ENCODE measurements around the gene TESMIN. TPM values are rescaled to one million over a fixed set of nuclear protein-coding genes. Genes with fewer than 3 reads are reported as not detected.

TESMIN gene
- total RNA-seq, 1 donor from 2014 or later: 1.1 TPM

DNA sequence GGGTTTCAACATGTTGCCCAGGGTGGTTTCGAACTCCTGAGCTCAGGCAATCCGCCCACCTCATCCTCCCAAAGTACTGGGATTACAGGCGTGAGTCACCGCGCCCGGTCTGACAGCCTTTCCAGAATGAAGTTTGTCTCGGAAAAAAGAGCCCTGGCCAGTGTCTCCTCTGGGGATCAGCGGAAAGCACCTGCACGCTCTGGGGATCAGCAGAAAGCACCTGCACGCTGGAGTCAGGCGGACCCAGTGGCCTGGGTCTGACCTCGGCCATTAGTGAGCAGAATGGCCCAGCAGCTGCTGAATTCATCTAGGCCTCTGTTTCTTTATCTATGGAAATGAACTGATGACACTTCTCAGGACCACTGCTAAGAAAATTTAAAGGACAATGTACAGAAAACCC is 10.5 kb upstream of the TESMIN start:
- DNase-seq: no peak

GRCh38 chr11:68759991-68760390 is 8.7 kb upstream of the TESMIN start:
- no peak for DNase-seq

DNA sequence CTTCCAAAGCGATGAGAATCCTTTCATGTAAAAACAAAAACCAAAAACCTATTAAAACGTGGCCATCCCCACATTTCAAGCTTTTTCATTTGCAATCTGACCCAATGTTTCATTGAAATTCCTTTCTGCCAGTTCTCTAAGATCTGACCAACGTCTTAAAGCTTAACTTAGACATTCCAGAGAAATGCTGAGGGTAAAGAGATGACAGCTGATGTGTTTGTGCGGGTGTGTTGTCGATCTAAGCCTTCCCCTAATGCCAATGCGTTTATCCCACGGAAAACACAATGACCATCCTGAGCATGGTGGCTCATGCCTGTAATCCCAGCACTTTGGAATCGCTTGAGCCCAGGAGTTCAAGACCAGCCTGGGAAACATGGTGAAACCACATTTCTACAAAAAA is 6.4 kb upstream of the TESMIN start:
- DNase-seq: no peak

DNA sequence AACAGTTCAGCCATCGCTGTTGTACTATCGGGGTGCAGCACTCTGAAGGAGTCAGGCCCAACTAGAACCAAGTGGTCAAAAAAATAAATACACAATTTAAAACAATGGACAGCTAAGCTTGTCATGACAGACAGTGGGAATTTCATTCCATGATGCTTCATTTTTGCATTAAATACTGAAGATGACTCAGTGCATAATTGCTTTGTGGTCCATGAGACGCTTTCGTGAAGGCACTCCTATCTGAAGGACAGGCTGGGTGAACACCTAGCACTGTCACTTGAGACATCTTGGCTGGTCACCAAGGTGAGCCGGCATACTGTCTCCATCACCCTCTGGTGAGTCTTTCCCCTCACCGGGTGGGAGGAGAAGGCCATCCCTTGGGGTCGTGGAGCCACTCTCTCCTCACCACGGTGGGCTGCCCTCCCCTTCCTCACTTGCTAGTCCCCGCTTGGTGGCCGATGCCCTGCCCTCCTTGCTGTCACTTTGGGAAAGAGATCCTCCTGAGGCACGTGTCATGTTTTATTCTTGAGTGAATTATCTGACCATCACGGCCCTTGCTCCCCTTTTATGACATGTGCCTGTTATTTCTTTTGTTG is 4.9 kb upstream of the TESMIN start:
- DNase-seq: no peak

DNA sequence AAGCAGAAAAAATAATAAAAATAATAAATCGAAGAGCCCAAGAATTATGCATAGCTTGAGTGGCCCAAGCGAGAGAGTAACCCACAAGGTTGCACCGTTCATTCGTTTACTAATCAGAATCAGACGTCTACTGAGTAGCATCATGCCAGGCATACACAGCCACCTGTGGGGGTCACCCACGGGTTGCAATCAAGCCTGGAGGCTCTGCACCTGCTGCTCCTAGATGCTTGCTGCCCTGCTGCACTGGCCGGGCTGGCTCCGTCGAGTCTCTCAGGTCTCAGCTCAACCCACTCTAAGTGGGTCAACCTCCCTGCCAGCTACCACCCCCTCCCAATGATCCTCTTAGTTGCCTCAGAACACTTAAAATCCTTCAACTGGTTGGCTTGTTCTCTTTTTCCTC is 2.0 kb upstream of the TESMIN start:
- DNase-seq: no peak

DNA sequence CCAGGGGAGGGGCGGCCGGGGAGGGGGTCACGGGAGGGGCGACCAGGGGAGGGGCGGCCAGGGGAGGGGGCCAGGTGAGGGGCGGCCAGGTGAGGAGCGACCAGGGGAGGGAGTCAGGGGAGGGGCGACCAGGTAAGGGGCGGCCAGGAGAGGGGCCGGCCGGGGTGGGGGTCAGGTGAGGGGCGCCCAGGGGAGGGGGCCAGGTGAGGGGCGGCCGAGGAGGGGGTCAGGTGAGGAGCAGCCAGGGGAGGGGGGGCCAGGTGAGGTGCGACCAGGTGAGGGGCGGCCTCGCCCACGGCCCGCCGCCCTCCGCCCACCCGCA is 355 bp downstream of the TESMIN start:
- no peak for DNase-seq

DNA sequence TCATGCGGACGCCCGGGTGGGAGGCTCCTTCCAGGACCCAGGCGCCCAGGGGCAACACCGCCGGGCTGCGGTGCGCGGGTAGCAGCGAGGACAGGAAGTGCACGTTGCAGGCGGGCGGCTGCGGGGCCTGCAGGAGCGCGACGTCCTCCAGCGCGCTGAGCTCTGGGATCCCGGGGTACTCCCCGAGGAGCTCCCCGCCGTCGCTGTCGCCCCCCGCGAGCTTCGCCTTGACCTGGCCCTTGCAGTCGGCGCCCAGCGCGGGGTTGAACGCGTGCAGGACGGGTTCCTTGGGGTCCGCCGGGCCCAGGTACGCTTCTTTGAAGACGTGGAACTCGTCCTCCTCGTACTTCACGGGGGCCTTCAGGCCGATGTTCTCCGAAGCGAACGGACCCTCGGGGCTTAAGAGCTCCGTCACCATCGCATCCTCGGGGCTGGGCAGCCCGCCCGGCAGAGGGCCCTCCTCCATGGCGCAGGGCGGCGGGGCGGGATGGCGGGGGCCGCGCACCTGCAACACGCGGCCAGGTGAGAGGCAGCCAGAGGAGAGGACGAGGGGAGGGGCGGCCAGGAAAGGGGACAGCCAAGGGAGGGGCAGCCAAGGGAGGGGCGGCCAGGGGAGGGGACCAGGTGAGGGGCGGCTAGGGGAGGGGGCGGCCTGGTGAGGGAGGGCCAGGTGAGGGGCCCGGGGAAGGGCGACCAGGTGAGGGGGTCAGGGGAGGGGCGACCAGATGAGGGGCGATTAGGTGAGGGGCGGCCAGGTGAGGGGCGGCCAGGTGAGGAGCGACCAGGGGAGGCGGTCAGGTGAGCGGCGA is 921 bp downstream of the TESMIN start:
- DNase-seq: no peak

DNA sequence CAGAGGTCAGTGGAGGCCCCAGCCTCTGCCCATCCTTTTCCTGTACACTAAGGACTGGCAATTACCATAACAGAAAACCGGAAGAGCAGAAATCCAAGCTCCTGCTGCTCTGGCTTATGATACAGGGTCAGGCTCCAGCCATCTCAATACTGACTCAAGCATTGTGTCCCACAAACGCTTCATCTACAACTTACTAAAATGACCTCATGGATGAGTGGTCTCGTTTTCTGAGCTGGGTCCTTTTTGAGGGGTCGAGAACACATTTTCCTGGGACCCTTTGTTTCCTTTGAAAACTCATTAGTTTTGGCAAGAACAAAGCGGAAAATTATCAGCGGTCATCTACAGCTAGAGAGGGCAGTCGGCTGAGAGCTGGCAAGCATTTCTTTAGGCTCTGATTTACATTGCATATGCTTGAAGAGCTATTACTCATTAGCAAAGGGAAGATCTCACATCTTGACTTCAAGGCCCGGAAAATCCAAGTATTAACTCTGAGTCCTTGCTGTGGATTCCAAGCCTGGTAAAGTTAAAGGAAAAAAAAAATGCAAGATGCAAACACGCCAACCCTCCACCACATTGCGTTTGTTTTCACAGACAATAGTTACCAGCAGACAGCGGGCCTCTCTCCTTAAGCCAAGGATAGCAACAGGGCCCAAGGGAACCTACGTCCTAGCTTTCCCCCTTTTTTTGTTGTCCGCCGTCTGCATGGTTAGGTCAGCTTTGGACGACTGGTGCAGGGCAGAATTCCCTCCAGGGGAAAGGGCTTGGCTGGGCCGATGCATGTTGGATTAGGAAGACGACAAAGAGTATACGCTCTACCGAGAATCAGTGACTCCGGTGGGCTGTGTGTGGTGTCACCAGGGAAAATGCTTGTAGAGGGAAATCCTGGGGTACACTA is 1.8 kb downstream of the TESMIN start:
- no peak for DNase-seq

GRCh38 chr11:68748061-68748460 is 3.3 kb downstream of the TESMIN start:
- no peak for DNase-seq

DNA sequence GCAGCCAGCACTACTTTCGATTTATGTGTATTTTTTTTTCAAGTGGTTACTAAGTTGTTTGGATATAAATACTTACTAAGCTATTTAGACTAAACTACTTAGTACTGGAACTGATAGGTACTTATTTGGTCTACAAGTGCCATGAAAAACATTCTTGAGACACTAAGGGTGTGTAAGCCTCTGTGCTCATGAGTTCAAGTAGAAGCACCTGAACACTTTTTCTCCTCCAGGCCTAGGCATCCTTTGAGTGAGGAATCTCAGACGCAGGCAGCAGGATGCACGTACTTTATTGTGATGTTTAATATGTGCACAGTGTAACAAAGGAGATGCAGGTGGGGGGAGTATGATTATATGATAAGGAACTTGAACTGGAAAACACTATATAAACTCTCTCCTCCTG is 7.8 kb downstream of the TESMIN start:
- no peak for DNase-seq

GRCh38 chr11:68741463-68741862 is 9.9 kb downstream of the TESMIN start:
- no peak for DNase-seq

DNA sequence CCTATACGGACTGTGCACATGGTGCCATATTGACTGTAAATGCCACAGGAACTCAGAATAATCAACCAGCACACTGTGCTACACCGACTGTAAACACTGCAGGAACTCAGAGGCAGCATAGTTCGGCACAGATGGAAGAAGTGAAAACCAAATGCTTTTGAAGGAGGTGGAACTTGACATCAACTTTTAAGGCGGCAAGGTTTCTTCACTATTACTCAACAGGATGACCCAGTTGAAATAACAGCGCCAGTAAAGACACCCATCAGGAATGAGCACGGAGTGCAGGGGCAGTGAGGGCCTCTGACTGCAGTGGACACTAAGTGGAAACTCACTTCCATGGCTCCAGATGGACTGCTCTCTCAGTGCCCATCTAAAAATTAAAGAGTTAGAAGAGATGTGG is 15.7 kb downstream of the TESMIN start:
- DNase-seq: no peak

- DNase-seq: no peak
These were observed 16.2 kb downstream of the TESMIN start for GRCh38 chr11:68735125-68735524.

DNA sequence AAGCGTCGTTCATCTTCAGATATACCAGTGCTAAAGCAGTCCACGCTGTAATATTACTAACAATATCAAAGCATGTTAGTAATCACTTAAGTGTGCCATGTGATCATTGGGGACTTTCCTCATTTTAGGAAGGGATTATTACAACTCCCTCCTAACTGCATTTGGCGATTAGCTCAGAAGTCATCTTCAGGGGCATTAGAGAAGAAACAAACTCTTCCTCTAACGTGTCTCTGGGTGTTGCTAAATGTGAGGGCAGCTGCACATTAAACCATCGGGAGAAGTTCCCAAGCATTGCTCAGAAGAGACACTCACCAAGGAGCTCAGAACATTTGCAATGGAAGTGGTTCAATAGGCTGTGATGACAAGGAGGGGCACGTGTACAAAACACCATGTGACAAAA is 17.2 kb downstream of the TESMIN start:
- DNase-seq: no peak

DNA sequence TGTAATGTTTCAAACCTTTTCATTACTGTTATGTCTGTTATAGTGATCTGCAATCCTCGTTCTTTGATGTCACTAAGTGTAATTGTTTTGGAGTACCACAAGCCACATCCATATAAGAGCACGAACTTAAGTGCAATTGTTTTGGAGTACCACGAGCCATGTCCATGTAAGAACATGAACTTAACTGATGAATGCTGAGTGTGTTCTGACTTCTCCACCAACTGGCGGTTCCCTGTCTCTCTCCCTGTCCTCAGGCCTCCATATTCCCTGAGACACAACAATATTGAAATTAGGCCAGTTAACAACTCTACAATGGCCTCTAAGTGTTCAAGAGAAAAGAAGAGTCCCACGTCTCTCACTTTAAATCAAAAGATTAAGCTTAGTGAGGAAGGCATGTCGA is 23.5 kb downstream of the TESMIN start:
- no peak for DNase-seq

DNA sequence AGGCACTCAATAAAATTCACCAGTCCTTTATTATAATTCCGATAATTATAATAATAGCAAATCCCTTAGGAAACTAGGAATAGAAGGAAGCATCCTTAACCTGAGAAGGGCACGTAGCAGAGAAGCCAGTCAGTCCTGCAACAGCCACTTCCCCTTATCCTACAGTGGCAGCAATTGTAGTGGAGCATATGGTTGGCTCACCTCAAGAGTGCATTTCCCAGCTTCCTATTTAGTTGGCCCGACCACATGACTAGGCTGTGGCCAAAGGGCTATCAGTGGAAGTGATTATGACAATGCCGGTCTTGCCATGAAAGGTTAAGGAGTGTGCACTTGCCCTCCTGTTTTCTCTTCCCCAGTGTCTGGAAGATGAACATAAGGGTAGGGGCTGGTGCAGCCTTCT is 27.0 kb downstream of the TESMIN start:
- DNase-seq: no peak

DNA sequence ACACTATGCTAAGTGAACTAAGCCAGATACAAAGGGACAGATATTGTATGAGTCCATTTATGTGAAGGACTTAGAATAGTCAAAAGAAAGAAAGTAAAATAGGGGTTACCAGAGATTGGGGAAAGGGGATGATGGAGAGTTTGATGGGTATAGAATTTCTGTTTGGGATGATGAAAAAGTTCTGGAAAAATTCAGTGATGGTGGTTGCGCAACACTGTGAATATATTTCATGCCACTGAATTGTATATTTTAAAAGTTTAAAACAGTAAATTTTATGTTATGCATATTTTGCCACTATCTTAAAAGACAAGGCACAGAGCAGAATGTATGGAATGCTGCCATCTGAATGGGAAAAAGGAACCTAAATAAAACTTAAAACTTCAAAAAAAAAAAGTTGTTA is 29.2 kb downstream of the TESMIN start:
- DNase-seq: no peak

DNA sequence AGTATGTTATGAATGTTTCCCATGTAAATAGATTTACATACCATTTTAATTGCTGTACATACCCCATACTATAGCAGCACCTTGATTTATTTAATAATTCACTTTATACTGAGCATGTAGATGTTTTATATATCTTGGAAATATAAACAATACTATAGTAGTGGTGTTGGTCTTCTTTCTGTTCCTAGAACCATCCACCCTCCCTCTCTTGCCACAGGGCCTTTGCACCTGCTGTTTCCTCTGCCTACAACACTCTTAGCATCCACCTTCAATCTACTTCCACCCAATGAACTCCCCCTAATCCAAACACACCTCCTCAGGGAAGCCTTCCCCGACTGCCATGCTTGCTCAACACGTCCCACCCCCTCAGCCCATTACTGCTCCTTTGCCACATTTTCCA is 30.2 kb downstream of the TESMIN start:
- no peak for DNase-seq

DNA sequence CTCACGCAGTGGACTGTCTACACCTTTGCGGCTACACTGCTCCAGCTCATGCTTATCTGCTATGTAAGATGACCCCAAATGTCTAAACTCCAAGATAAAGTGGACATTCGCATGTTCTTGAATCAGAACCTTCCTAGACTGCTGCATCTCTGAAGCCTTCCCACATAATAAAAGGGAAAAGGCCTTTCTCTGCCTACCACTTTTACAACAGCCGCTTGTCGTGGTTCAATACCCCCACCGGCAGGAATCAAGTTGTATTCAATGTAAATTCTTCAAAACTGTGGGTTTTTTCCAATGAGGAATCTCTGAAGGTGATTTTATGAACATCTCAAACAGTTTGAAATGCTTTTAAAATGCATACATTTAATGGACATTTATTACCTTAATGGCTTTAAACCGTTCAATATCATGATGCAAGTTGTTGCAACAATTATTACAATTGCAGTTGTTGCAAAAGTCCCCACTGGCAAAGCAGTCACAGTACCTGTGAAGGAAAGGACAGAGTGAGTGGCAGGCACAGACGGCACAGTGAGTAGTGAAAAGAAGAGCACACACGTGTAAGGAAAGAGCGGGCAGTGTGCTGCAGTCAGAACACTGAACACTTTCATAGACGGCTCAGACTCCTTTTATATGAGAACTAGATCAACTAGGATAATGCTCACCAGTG is 35.7 kb downstream of the TESMIN start:
- no peak for DNase-seq

GRCh38 chr11:68714060-68714856 is 37.1 kb downstream of the TESMIN start:
- no peak for DNase-seq

DNA sequence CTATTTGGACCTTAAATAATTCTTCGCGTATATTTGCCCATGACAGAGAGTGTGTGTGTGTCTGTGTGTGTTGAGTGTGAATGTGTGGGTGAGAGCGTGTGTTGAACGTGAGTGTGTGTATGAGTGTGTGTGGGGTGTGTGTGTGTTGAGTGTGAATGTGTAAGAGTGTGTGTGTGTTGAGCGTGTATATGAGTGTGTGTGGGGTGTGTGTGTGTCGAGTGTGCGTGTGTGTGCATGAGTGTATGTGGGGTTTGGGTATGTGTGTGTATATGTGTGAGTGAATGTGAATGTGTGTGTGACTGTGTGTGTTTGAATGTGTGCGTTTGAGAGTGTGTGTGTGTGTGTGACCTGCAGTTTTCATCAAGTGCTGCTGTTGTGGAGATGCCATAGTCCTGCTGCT is 40.2 kb downstream of the TESMIN start:
- DNase-seq: no peak

DNA sequence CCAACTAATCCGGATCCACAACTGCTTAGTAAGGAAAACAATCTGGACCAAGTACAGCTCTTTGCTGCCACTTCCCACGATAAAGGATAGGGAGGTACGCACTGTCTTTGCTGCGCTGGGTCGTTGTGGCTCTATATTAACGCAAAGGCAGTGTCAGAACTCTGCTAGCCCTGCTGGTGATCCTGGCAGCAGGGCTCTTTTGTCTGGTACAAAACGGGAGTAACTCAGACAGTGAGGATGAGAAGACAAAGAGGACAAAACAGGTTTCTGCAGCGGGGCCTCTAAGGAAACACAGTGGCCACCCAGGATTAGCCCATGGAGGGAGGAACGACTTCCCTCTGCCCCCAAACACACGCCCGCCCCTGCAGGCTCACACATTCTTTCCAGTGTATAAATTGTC is 40.9 kb downstream of the TESMIN start:
- DNase-seq: no peak

Measured in skin of body (tissue), 2 donors.